Uterus (tissue), 4 donors: Measurements from ENCODE around the gene DPP6. TPM values are rescaled to one million over a fixed set of nuclear protein-coding genes. Genes with fewer than 3 reads are reported as not detected.

Experiments
- DNase-seq, 2 donors: peaks; one replicate each; pipeline ENCODE4 v3.0.0-alpha.2; 2019 to 2020
- H3K27ac ChIP-seq, 2 donors: fragments of 200-600 bp; sonication (generic); 1 replicate in 1 of 2; 2 replicates in 1 of 2; pipeline ENCODE4 v1.5.1; 2016 to 2018
- H3K27me3 ChIP-seq, 2 donors: fragments of 200-600 bp; sonication (generic); one replicate each; pipeline ENCODE4 v1.5.1; 2018 to 2019; ENCODE audit warnings: control low read depth in 1 of 2
- H3K36me3 ChIP-seq, 2 donors: fragments of 200-600 bp; sonication (generic); one replicate each; pipeline ENCODE4 v1.5.1; 2019; ENCODE audit warnings: control low read depth in 1 of 2
- H3K4me1 ChIP-seq, 2 donors: fragments of 200-600 bp; sonication (generic); one replicate each; pipeline ENCODE4 v1.5.1; 2018 to 2019; ENCODE audit warnings: control low read depth in 1 of 2
- H3K4me3 ChIP-seq, 2 donors: fragments of 200-600 bp; sonication (generic); 1 replicate in 1 of 2; 2 replicates in 1 of 2; pipeline ENCODE4 v1.5.1; 2018 to 2019; ENCODE audit warnings: mild to moderate bottlenecking in 1 of 2
- H3K9me3 ChIP-seq, 2 donors: fragments of 200-600 bp; sonication (generic); one replicate each; pipeline ENCODE4 v1.5.1; 2019; ENCODE audit warnings: control low read depth in 1 of 2
- CTCF ChIP-seq, 4 experiments: fragments of 200-600 bp in 2 of 4; fragments of 450-650 bp in 2 of 4; sonication (generic) in 2 of 4; IDR thresholded peaks; one replicate each; pipeline ENCODE4 v1.5.1; 2016 to 2019; ENCODE audit warnings: antibody characterized with exemption in 4 of 4, mild to moderate bottlenecking in 2 of 4, moderate library complexity in 1 of 4
- POLR2A ChIP-seq, 2 donors: fragments of 450-650 bp; IDR thresholded peaks; one replicate each; pipeline ENCODE4 v1.6.1; 2016; ENCODE audit warnings: antibody characterized with exemption in 2 of 2, mild to moderate bottlenecking in 1 of 2, moderate library complexity in 1 of 2
- intact Hi-C: fragments of 100-400 bp; cut with DNase I; formaldehyde crosslinking; loops from one replicate; pipeline ENCODE4 v1.15.1; 2023; ENCODE audit warnings: low total_unique reads
- total RNA-seq, 4 donors: library from RNA; depleted of rRNA in 3 of 4; stranded (reverse); fragments of >200 nt in 3 of 4; gene quantifications; one replicate each; pipeline versions ENCODE4 v1.1.0 to v1.2.4, GENCODE V29; 2014 to 2023
- donor health status: DM: yes; HTN: yes; CAD: no.

Gene DPP6
- total RNA-seq, 4 donors from 2014 or later: 4.1 to 107 (median 42.7) TPM

DNA sequence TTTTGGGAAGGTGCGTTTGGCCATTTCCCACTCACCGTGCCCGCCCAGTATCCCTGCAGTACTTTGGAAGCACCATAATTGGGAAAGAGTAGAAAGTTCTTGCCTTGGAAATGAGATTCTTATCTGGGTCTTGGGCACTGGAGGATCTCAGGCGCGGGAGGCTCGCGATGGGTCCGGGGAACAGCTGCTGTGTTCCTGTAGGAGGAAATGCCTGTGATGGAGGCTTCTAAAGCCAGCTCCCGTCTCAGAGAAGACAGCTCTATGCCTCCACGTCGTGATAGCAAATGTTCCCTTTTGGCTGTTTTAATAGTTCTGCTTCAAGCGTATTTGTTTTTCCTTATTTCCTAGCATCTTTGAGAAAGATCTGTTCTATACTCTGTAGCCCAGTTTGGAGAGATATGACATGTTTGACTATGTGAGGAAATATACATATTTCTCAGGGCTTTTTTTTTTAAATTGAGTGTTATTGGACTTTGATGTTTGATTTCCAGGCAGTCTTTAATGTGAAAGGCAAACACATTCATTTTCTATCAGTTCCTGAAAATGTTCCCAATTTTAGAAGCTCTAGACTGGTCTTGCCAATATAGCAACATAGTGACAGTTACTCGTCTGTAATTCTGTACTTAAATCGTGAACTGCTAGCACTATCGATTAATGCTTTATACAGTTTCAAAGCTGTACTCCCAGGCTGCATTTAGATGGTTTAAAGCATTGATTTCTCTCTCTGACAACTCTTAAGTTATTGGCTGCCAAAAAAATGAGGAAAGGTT lies 280.8 kb downstream of the DPP6 start:
- no peak for TF ChIP-seq POLR2A (IDR thresholded peaks at IDR 0.05)
- TF ChIP-seq CTCF (IDR thresholded peaks at IDR 0.05): no peak
- H3K36me3 ChIP-seq: no peaks in the 10 kb centered on the region
- H3K4me1 ChIP-seq: no peaks in the 10 kb centered on the region
- no peaks in the 10 kb centered on the region for H3K27me3 ChIP-seq
- intact Hi-C loops: no loop called here
- DNase-seq: no peak
- no peaks in the 10 kb centered on the region for H3K9me3 ChIP-seq
- no peak overlapping the region for H3K27ac ChIP-seq
- H3K4me3 ChIP-seq: no peak overlapping the region

DNA sequence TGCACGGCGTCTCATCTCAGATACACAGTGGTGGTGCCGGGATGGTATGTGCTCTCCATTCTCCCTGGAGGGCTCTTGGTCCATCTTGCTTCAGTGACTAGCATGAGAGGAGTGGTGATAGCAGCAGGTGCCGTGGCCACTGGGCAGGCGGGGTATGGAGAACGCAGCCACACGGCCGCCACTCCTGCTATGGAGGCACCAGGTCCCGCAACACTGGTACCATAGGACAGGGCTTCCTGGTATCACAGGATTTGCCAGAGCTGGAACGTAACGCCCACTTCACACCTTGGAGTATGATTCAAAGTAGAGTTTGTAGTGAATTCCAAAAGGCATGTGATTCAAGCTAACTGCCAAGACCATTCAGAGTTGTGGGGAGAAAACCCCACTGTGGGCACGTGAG lies 284.1 kb downstream of the DPP6 start:
- intact Hi-C loops: no loop called here
- Histone ChIP-seq H3K36me3 (no peaks in the 10 kb centered on the region), H3K27ac (no peak overlapping the region), H3K9me3 (no peaks in the 10 kb centered on the region), H3K27me3 (no peaks in the 10 kb centered on the region), H3K4me1 (peaks cover 0 to 5% of the 10 kb centered on the region in 2 donors), H3K4me3 (no peak overlapping the region)
- no peak for TF ChIP-seq CTCF (IDR thresholded peaks at IDR 0.05)
- TF ChIP-seq POLR2A (IDR thresholded peaks at IDR 0.05): no peak
- DNase-seq: no peak

GRCh38 chr7:154338701-154339506 lies 286.7 kb downstream of the DPP6 start:
- intact Hi-C loops: no loop called here
- Histone ChIP-seq H3K4me3 (no peak overlapping the region), H3K4me1 (peaks cover 0 to 5% of the 10 kb centered on the region in 2 donors), H3K27ac (no peak overlapping the region), H3K9me3 (no peaks in the 10 kb centered on the region), H3K27me3 (no peaks in the 10 kb centered on the region), H3K36me3 (no peaks in the 10 kb centered on the region)
- TF ChIP-seq CTCF (IDR thresholded peaks at IDR 0.05) (no peak), POLR2A (IDR thresholded peaks at IDR 0.05) (no peak)
- no peak for DNase-seq

DNA sequence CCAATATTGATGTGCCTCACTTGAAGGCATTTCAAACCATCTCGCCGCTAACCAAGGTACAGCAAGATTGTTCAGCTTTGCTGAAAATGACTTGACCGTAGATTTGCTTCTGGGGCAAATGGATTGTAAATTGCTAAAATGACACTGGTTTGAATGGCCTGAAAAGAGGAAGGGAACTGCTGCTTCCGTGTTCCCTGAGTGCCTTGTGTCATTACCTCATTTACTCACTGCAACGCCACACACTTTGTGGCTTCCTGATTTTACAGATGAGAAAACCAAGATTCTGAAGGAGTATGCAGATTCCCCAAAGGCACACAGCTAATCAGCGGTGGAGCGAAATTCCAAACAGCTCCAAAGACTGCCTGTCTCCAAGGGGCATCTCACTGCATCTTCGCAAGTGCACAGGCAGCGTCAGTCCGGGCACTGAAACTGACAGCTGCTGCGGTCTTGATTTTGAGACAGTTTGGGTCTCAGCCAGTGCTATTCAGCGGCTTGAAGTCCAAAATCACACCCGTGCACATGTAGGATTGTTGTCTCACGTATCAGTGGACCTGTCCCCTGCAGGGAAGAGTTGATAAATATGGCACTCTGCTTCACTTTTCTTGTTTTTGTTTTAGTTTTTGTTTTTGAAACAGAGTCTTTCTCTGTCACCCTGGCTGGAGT lies 290.9 kb downstream of the DPP6 start:
- Histone ChIP-seq H3K9me3 (no peaks in the 10 kb centered on the region), H3K36me3 (no peaks in the 10 kb centered on the region), H3K4me3 (no peak overlapping the region), H3K27ac (no peak overlapping the region), H3K27me3 (no peaks in the 10 kb centered on the region), H3K4me1 (peaks cover 0 to 5% of the 10 kb centered on the region in 2 donors)
- intact Hi-C loops: no loop called here
- TF ChIP-seq CTCF (IDR thresholded peaks at IDR 0.05) (no peak), POLR2A (IDR thresholded peaks at IDR 0.05) (no peak)
- DNase-seq: no peak
